Measurements from ENCODE around the gene LY6G6C.

DNA sequence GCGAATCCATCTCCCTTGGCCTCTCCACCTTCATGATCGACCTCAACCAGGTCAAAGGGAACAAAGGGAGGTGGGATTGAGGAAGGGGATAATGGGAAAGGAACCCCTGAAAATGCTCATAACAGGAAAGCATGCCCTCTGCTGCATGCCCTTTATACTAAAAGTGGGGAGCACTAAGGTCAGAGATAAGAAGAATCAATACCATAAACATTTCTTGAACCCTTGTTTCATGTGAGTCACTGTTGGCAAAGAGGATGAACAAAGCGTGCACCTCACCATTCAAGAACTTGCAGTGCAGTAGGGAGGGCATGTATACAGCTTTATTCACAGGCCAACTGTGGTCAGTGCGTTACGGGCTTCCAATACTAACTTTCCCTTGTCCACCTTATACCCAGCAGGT is 39.2 kb upstream of the LY6G6C start:
- TF ChIP-seq FOXM1 (IDR thresholded peaks at IDR 0.05; ENCODE audit: borderline replicate concordance) = no peak
- TF ChIP-seq ARNT (IDR thresholded peaks at IDR 0.05) = no peak
- no peak for TF ChIP-seq BHLHE40 (IDR thresholded peaks at IDR 0.05; ENCODE audit: borderline replicate concordance)
- TF ChIP-seq NFRKB (IDR thresholded peaks at IDR 0.05) = no peak
- TF ChIP-seq TARDBP (IDR thresholded peaks at IDR 0.05) = no peak
- TF ChIP-seq ZNF384 (IDR thresholded peaks at IDR 0.05) = no peak
- TF ChIP-seq SP1 (IDR thresholded peaks at IDR 0.05) = no peak

Data from HEK293T (cell line).